GM12878 (cell line): Measurements from ENCODE around the gene CSAD. TPM values are rescaled to one million over a fixed set of nuclear protein-coding genes. Genes with fewer than 3 reads are reported as not detected.

Experiments
- BHLHE40 ChIP-seq, 2 experiments: fragments of 450-650 bp in 1 of 2; IDR thresholded peaks; 2 replicates each; pipeline ENCODE4 v1.6.1; 2011 to 2017; ENCODE audit warnings: low read depth in 2 of 2, borderline replicate concordance in 1 of 2, improper control_type of control experiment in 1 of 2, low read length in 1 of 2, mild to moderate bottlenecking in 1 of 2
- BMI1 ChIP-seq: fragments of 450-650 bp; IDR thresholded peaks from 2 replicates; pipeline ENCODE4 v1.6.1; 2016; ENCODE audit warnings: mild to moderate bottlenecking, moderate library complexity, borderline replicate concordance
- CHD2 ChIP-seq: IDR thresholded peaks from 2 replicates; pipeline ENCODE4 v1.6.1; 2011; ENCODE audit warnings: low read depth, low read length, improper control_type of control experiment, borderline replicate concordance
- DPF2 ChIP-seq: fragments of 450-650 bp; IDR thresholded peaks from 2 replicates; pipeline ENCODE4 v1.6.1; 2017; ENCODE audit warnings: mild to moderate bottlenecking
- EP300 ChIP-seq, 2 experiments: fragments of 150-350 bp in 1 of 2; IDR thresholded peaks; 2 replicates each; pipeline ENCODE4 v1.6.1; 2011 to 2012; ENCODE audit warnings: low read depth in 2 of 2, low read length in 2 of 2, borderline replicate concordance in 1 of 2, improper control_type of control experiment in 1 of 2, inconsistent platforms in 1 of 2; ENCODE audit not compliant: control insufficient read depth in 1 of 2
- ESRRA ChIP-seq: IDR thresholded peaks from 2 replicates; pipeline ENCODE4 v1.6.1; 2012; ENCODE audit warnings: mild to moderate bottlenecking, low read length, improper control_type of control experiment
- FOS ChIP-seq: IDR thresholded peaks from 3 replicates; pipeline ENCODE4 v1.6.1; 2011; ENCODE audit warnings: borderline replicate concordance; ENCODE audit not compliant: insufficient read length; ENCODE audit errors: extremely low read depth
- FOXM1 ChIP-seq: IDR thresholded peaks from 2 replicates; pipeline ENCODE4 v1.6.1; 2012; ENCODE audit warnings: low read depth, mild to moderate bottlenecking, inconsistent platforms, low read length, moderate library complexity
- GABPA ChIP-seq: IDR thresholded peaks from 2 replicates; pipeline ENCODE4 v1.6.1; 2014; ENCODE audit warnings: antibody characterized with exemption, low read depth, mild to moderate bottlenecking, inconsistent platforms
- HCFC1 ChIP-seq: fragments of 150-350 bp; IDR thresholded peaks from 2 replicates; pipeline ENCODE4 v1.6.1; 2014; ENCODE audit warnings: low read length
- IKZF2 ChIP-seq, 2 experiments: fragments of 450-650 bp; IDR thresholded peaks; 2 replicates each; pipeline ENCODE4 v1.6.1; 2017; ENCODE audit warnings: mild to moderate bottlenecking in 2 of 2, moderate library complexity in 2 of 2
- IRF3 ChIP-seq: fragments of 450-650 bp; IDR thresholded peaks from 2 replicates; pipeline ENCODE4 v1.6.1; 2014; ENCODE audit warnings: mild to moderate bottlenecking
- JUNB ChIP-seq: IDR thresholded peaks from 2 replicates; pipeline ENCODE4 v1.6.1; 2016; ENCODE audit warnings: antibody characterized with exemption, mild to moderate bottlenecking
- LARP7 ChIP-seq: fragments of 450-650 bp; IDR thresholded peaks from 2 replicates; pipeline ENCODE4 v1.6.1; 2017; ENCODE audit warnings: mild to moderate bottlenecking
- MEF2A ChIP-seq: IDR thresholded peaks from 2 replicates; pipeline ENCODE4 v1.6.1; 2011; ENCODE audit warnings: low read depth, mild to moderate bottlenecking, low read length, moderate library complexity; ENCODE audit not compliant: insufficient read depth
- MXI1 ChIP-seq: fragments of 150-350 bp; IDR thresholded peaks from 2 replicates; pipeline ENCODE4 v1.6.1; 2011; ENCODE audit warnings: low read depth, mild to moderate bottlenecking, inconsistent platforms, low read length, improper control_type of control experiment
- NFYB ChIP-seq: IDR thresholded peaks from 2 replicates; pipeline ENCODE4 v1.6.1; 2011; ENCODE audit warnings: low read depth, mild to moderate bottlenecking, low read length, improper control_type of control experiment, moderate library complexity; ENCODE audit not compliant: insufficient read depth
- NR2F1 ChIP-seq: fragments of 450-650 bp; conservative IDR thresholded peaks from 2 replicates; pipeline ENCODE4 v1.6.1; 2017; ENCODE audit warnings: mild to moderate bottlenecking
- PAX8 ChIP-seq: fragments of 450-650 bp; IDR thresholded peaks from 2 replicates; pipeline ENCODE4 v1.6.1; 2017; ENCODE audit warnings: mild to moderate bottlenecking, moderate library complexity
- RAD21 ChIP-seq: IDR thresholded peaks from 2 replicates; pipeline ENCODE4 v1.6.1; 2011; ENCODE audit warnings: mild to moderate bottlenecking, low read depth, low read length, moderate library complexity; ENCODE audit not compliant: insufficient read depth
- SMAD5 ChIP-seq: IDR thresholded peaks from 2 replicates; pipeline ENCODE4 v1.6.1; 2016; ENCODE audit warnings: antibody characterized with exemption, low read depth
- SREBF2 ChIP-seq: IDR thresholded peaks from 2 replicates; pipeline ENCODE4 v1.6.1; 2012; ENCODE audit warnings: mild to moderate bottlenecking, low read length
- STAT3 ChIP-seq: IDR thresholded peaks from 2 replicates; pipeline ENCODE4 v1.6.1; 2011; ENCODE audit warnings: low read depth, low read length, improper control_type of control experiment
- TAF1 ChIP-seq: IDR thresholded peaks from 2 replicates; pipeline ENCODE4 v1.6.1; 2011; ENCODE audit warnings: mild to moderate bottlenecking, low read depth, low read length, borderline replicate concordance
- TARDBP ChIP-seq: IDR thresholded peaks from 2 replicates; pipeline ENCODE4 v1.6.1; 2016; ENCODE audit warnings: borderline replicate concordance
- TBL1XR1 ChIP-seq: IDR thresholded peaks from 2 replicates; pipeline ENCODE4 v1.6.1; 2012; ENCODE audit warnings: low read depth, low read length, improper control_type of control experiment
- TCF12 ChIP-seq: IDR thresholded peaks from 2 replicates; pipeline ENCODE4 v1.6.1; 2011; ENCODE audit warnings: low read depth, mild to moderate bottlenecking, low read length
- ZBTB11 ChIP-seq: fragments of 450-650 bp; formaldehyde crosslinking; IDR thresholded peaks from 2 replicates; pipeline ENCODE4 v1.5.0; 2022; ENCODE audit warnings: mild to moderate bottlenecking, missing genetic modification characterization
- ZSCAN29 ChIP-seq: fragments of 450-650 bp; IDR thresholded peaks from 2 replicates; pipeline ENCODE4 v1.6.1; 2017; ENCODE audit warnings: mild to moderate bottlenecking, moderate library complexity
- polyA plus RNA-seq, 11 experiments: library from polyadenylated mRNA; depleted of rRNA in 4 of 11; unstranded in 6 of 11; stranded (reverse) in 5 of 11; fragments of >200 nt; fragmentation: Nextera tagmentation in 4 of 11; fragmentation: Illumina TruSeq in 1 of 11; extraction: Ambion mirVana in 4 of 11; extraction: Trizol in 1 of 11; gene quantifications; 1 replicate in 1 of 11; 2 replicates in 10 of 11; pipeline versions ENCODE4 v1.2.1 to v1.2.3, GENCODE V29; 2011 to 2016; ENCODE audit warnings: inconsistent platforms in 2 of 11, missing spikeins in 2 of 11, low read depth in 1 of 11
- total RNA-seq, 4 experiments: library from RNA; depleted of rRNA in 3 of 4; stranded (reverse); fragments of >200 nt in 3 of 4; fragmentation: Illumina TruSeq in 1 of 4; extraction: Trizol in 1 of 4; gene quantifications; 2 replicates each; pipeline versions ENCODE4 v1.2.1 to v1.2.3, GENCODE V29; 2013 to 2021

The CSAD gene
- total and polyA plus RNA-seq, 10 of the 15 experiments (the other 5 are each of a cell fraction or from before 2014, with no cell fraction given) = 1.1 to 20.4 (median 6.2) TPM

GRCh38 chr12:53200458-53201176, 19.9 kb upstream of the CSAD start (continued):
- TF ChIP-seq ZBTB11 (no peak), PAX8 (no peak), SMAD5 (no peak), TCF12 (0 out of 2 replicates have a peak, but pooled peaks have one; percentile 4), IKZF2 (IDR thresholded peaks at IDR 0.05) (peak; percentile 100), NFYB (no peak), NR2F1 (peak; percentile 27; the same call in 1 of the 2 replicates), TBL1XR1 (peak; percentile 76; the same call in 1 of the 2 replicates), ESRRA (no peak), STAT3 (no peak), LARP7 (no peak), MXI1 (no peak), RAD21 (no peak), BMI1 (peak; percentile 84; the same call in 1 of the 2 replicates), GABPA (0 out of 2 replicates have a peak, but pooled peaks have one; percentile 12), FOXM1 (peak; percentile 93), TAF1 (no peak), ZSCAN29 (no peak), SREBF2 (no peak), TARDBP (no peak), DPF2 (peak; percentile 99), BHLHE40 (IDR thresholded peaks at IDR 0.05; ENCODE audit: borderline replicate concordance in 1 of 2, low read depth in 2 of 2, low read length in 1 of 2) (peak in 1 of 2 experiments; percentile 78; a peak in 2 of 4 replicates), IRF3 (no peak), EP300 (IDR thresholded peaks at IDR 0.05; ENCODE audit: borderline replicate concordance in 1 of 2, control insufficient read depth in 1 of 2, low read depth in 2 of 2, low read length in 2 of 2) (peak; percentile 76 to 87), HCFC1 (no peak), FOS (no peak), MEF2A (peak; percentile 87), CHD2 (peak; percentile 61; the same call in 1 of the 2 replicates), JUNB (peak; percentile 24; the same call in 1 of the 2 replicates)
